Measurements from ENCODE around the gene RASGRF2.

The RASGRF2 gene

GRCh38 chr5:80926979-80927656 lies 33.0 kb upstream of the RASGRF2 start:
- no peaks in the 10 kb centered on the region for H3K4me1 ChIP-seq (ENCODE audit: control insufficient read depth, insufficient read depth, low read length, poor library complexity, severe bottlenecking)
- no peaks in the 10 kb centered on the region for H3K9me3 ChIP-seq (ENCODE audit: control insufficient read depth, low read length)
- no peak for DNase-seq
- H3K27ac ChIP-seq (ENCODE audit: insufficient read depth, low read length, poor library complexity, severe bottlenecking): no peak overlapping the region
- no peaks in the 10 kb centered on the region for H3K36me3 ChIP-seq (ENCODE audit: control insufficient read depth, insufficient read depth, low read length)
- H3K27me3 ChIP-seq (replicated peaks; ENCODE audit: control insufficient read depth, insufficient read depth, low read length, poor library complexity, severe bottlenecking): no peaks in the 10 kb centered on the region
- no peak overlapping the region for H3K4me3 ChIP-seq (ENCODE audit: insufficient read depth, low read depth, low read length, poor library complexity, severe bottlenecking)

- no peaks in the 10 kb centered on the region for H3K36me3 ChIP-seq (ENCODE audit: control insufficient read depth, insufficient read depth, low read length)
- no peak overlapping the region for H3K4me3 ChIP-seq (ENCODE audit: insufficient read depth, low read depth, low read length, poor library complexity, severe bottlenecking)
- H3K27me3 ChIP-seq (replicated peaks; ENCODE audit: control insufficient read depth, insufficient read depth, low read length, poor library complexity, severe bottlenecking): no peaks in the 10 kb centered on the region
- no peak overlapping the region for H3K27ac ChIP-seq (ENCODE audit: insufficient read depth, low read length, poor library complexity, severe bottlenecking)
- H3K4me1 ChIP-seq (ENCODE audit: control insufficient read depth, insufficient read depth, low read length, poor library complexity, severe bottlenecking): no peaks in the 10 kb centered on the region
- no peak for DNase-seq
- H3K9me3 ChIP-seq (ENCODE audit: control insufficient read depth, low read length): no peaks in the 10 kb centered on the region
These were observed 32.1 kb upstream of the RASGRF2 start for GRCh38 chr5:80928073-80928472.

- Histone ChIP-seq H3K9me3 (ENCODE audit: control insufficient read depth, low read length) (no peaks in the 10 kb centered on the region), H3K36me3 (ENCODE audit: control insufficient read depth, insufficient read depth, low read length) (no peaks in the 10 kb centered on the region), H3K4me3 (ENCODE audit: insufficient read depth, low read depth, low read length, poor library complexity, severe bottlenecking) (no peak overlapping the region), H3K4me1 (ENCODE audit: control insufficient read depth, insufficient read depth, low read length, poor library complexity, severe bottlenecking) (no peaks in the 10 kb centered on the region), H3K27ac (ENCODE audit: insufficient read depth, low read length, poor library complexity, severe bottlenecking) (no peak overlapping the region), H3K27me3 (replicated peaks; ENCODE audit: control insufficient read depth, insufficient read depth, low read length, poor library complexity, severe bottlenecking) (no peaks in the 10 kb centered on the region)
- no peak for DNase-seq
These were observed 29.2 kb upstream of the RASGRF2 start for GRCh38 chr5:80930940-80931339.

- Histone ChIP-seq H3K4me1 (ENCODE audit: control insufficient read depth, insufficient read depth, low read length, poor library complexity, severe bottlenecking) (no peaks in the 10 kb centered on the region), H3K27ac (ENCODE audit: insufficient read depth, low read length, poor library complexity, severe bottlenecking) (no peak overlapping the region), H3K36me3 (ENCODE audit: control insufficient read depth, insufficient read depth, low read length) (no peaks in the 10 kb centered on the region), H3K4me3 (ENCODE audit: insufficient read depth, low read depth, low read length, poor library complexity, severe bottlenecking) (no peak overlapping the region), H3K27me3 (replicated peaks; ENCODE audit: control insufficient read depth, insufficient read depth, low read length, poor library complexity, severe bottlenecking) (no peaks in the 10 kb centered on the region), H3K9me3 (ENCODE audit: control insufficient read depth, low read length) (no peaks in the 10 kb centered on the region)
- no peak for DNase-seq
These were observed 28.8 kb upstream of the RASGRF2 start for GRCh38 chr5:80931411-80931810.

GRCh38 chr5:80933036-80933435 lies 27.1 kb upstream of the RASGRF2 start:
- Histone ChIP-seq H3K36me3 (ENCODE audit: control insufficient read depth, insufficient read depth, low read length) (no peaks in the 10 kb centered on the region), H3K9me3 (ENCODE audit: control insufficient read depth, low read length) (no peaks in the 10 kb centered on the region), H3K4me1 (ENCODE audit: control insufficient read depth, insufficient read depth, low read length, poor library complexity, severe bottlenecking) (no peaks in the 10 kb centered on the region), H3K4me3 (ENCODE audit: insufficient read depth, low read depth, low read length, poor library complexity, severe bottlenecking) (no peak overlapping the region), H3K27me3 (replicated peaks; ENCODE audit: control insufficient read depth, insufficient read depth, low read length, poor library complexity, severe bottlenecking) (no peaks in the 10 kb centered on the region), H3K27ac (ENCODE audit: insufficient read depth, low read length, poor library complexity, severe bottlenecking) (no peak overlapping the region)
- DNase-seq: no peak

- Histone ChIP-seq H3K9me3 (ENCODE audit: control insufficient read depth, low read length) (no peaks in the 10 kb centered on the region), H3K36me3 (ENCODE audit: control insufficient read depth, insufficient read depth, low read length) (no peaks in the 10 kb centered on the region), H3K27ac (ENCODE audit: insufficient read depth, low read length, poor library complexity, severe bottlenecking) (no peak overlapping the region), H3K4me3 (ENCODE audit: insufficient read depth, low read depth, low read length, poor library complexity, severe bottlenecking) (no peak overlapping the region), H3K27me3 (replicated peaks; ENCODE audit: control insufficient read depth, insufficient read depth, low read length, poor library complexity, severe bottlenecking) (no peaks in the 10 kb centered on the region), H3K4me1 (ENCODE audit: control insufficient read depth, insufficient read depth, low read length, poor library complexity, severe bottlenecking) (no peaks in the 10 kb centered on the region)
- DNase-seq: no peak
These were observed 25.4 kb upstream of the RASGRF2 start for GRCh38 chr5:80934751-80935150.

- H3K4me1 ChIP-seq (ENCODE audit: control insufficient read depth, insufficient read depth, low read length, poor library complexity, severe bottlenecking): no peaks in the 10 kb centered on the region
- H3K36me3 ChIP-seq (ENCODE audit: control insufficient read depth, insufficient read depth, low read length): no peaks in the 10 kb centered on the region
- H3K4me3 ChIP-seq (ENCODE audit: insufficient read depth, low read depth, low read length, poor library complexity, severe bottlenecking): no peak overlapping the region
- H3K27me3 ChIP-seq (replicated peaks; ENCODE audit: control insufficient read depth, insufficient read depth, low read length, poor library complexity, severe bottlenecking): no peaks in the 10 kb centered on the region
- H3K9me3 ChIP-seq (ENCODE audit: control insufficient read depth, low read length): no peaks in the 10 kb centered on the region
- H3K27ac ChIP-seq (ENCODE audit: insufficient read depth, low read length, poor library complexity, severe bottlenecking): no peak overlapping the region
- DNase-seq: no peak
These were observed 24.3 kb upstream of the RASGRF2 start for GRCh38 chr5:80935811-80936385.

GRCh38 chr5:80936881-80937280 lies 23.3 kb upstream of the RASGRF2 start:
- no peaks in the 10 kb centered on the region for H3K9me3 ChIP-seq (ENCODE audit: control insufficient read depth, low read length)
- DNase-seq: no peak
- no peaks in the 10 kb centered on the region for H3K36me3 ChIP-seq (ENCODE audit: control insufficient read depth, insufficient read depth, low read length)
- H3K27ac ChIP-seq (ENCODE audit: insufficient read depth, low read length, poor library complexity, severe bottlenecking): no peak overlapping the region
- no peaks in the 10 kb centered on the region for H3K27me3 ChIP-seq (replicated peaks; ENCODE audit: control insufficient read depth, insufficient read depth, low read length, poor library complexity, severe bottlenecking)
- no peak overlapping the region for H3K4me3 ChIP-seq (ENCODE audit: insufficient read depth, low read depth, low read length, poor library complexity, severe bottlenecking)
- no peaks in the 10 kb centered on the region for H3K4me1 ChIP-seq (ENCODE audit: control insufficient read depth, insufficient read depth, low read length, poor library complexity, severe bottlenecking)

- Histone ChIP-seq H3K36me3 (ENCODE audit: control insufficient read depth, insufficient read depth, low read length) (no peaks in the 10 kb centered on the region), H3K4me3 (ENCODE audit: insufficient read depth, low read depth, low read length, poor library complexity, severe bottlenecking) (no peak overlapping the region), H3K27me3 (replicated peaks; ENCODE audit: control insufficient read depth, insufficient read depth, low read length, poor library complexity, severe bottlenecking) (no peaks in the 10 kb centered on the region), H3K4me1 (ENCODE audit: control insufficient read depth, insufficient read depth, low read length, poor library complexity, severe bottlenecking) (no peaks in the 10 kb centered on the region), H3K27ac (ENCODE audit: insufficient read depth, low read length, poor library complexity, severe bottlenecking) (no peak overlapping the region), H3K9me3 (ENCODE audit: control insufficient read depth, low read length) (no peaks in the 10 kb centered on the region)
- no peak for DNase-seq
These were observed 22.4 kb upstream of the RASGRF2 start for GRCh38 chr5:80937584-80938356.

- H3K27ac ChIP-seq (ENCODE audit: insufficient read depth, low read length, poor library complexity, severe bottlenecking): no peak overlapping the region
- no peaks in the 10 kb centered on the region for H3K36me3 ChIP-seq (ENCODE audit: control insufficient read depth, insufficient read depth, low read length)
- H3K4me1 ChIP-seq (ENCODE audit: control insufficient read depth, insufficient read depth, low read length, poor library complexity, severe bottlenecking): no peaks in the 10 kb centered on the region
- no peaks in the 10 kb centered on the region for H3K9me3 ChIP-seq (ENCODE audit: control insufficient read depth, low read length)
- H3K4me3 ChIP-seq (ENCODE audit: insufficient read depth, low read depth, low read length, poor library complexity, severe bottlenecking): no peak overlapping the region
- no peaks in the 10 kb centered on the region for H3K27me3 ChIP-seq (replicated peaks; ENCODE audit: control insufficient read depth, insufficient read depth, low read length, poor library complexity, severe bottlenecking)
- no peak for DNase-seq
These were observed 18.7 kb upstream of the RASGRF2 start for GRCh38 chr5:80941496-80941895.

Measured in effector memory CD4-positive, alpha-beta T cell (primary cell).